ENCODE measurements around the gene NTSR1.
A peak's percentile ranks its signal among the peaks of the same experiment; 100 is the strongest.

Gene NTSR1

GRCh38 chr20:62795023-62795761, 86.6 kb downstream of the NTSR1 start:
- Mint-ChIP-seq H3K27ac (ENCODE audit: low read depth) (peak overlapping the region; percentile 95), H3K27me3 (no peaks in the 10 kb centered on the region), H3K4me1 (peaks cover 41% of the 10 kb centered on the region), H3K36me3 (ENCODE audit: insufficient read depth) (peaks cover 40% of the 10 kb centered on the region), H3K9me3 (no peaks in the 10 kb centered on the region), H3K4me3 (peak overlapping the region; percentile 84)
- DNase-seq (ENCODE audit: low spot score in 2 of 2) (peak; percentile 28 to 39), ATAC-seq (replicated peaks; ENCODE audit: extremely low read depth, poor library complexity, severe bottlenecking) (no peak)

- no peak for ATAC-seq (replicated peaks; ENCODE audit: extremely low read depth, poor library complexity, severe bottlenecking)
- H3K9me3 Mint-ChIP-seq: no peaks in the 10 kb centered on the region
- H3K4me1 Mint-ChIP-seq: peaks cover 35% of the 10 kb centered on the region
- no peaks in the 10 kb centered on the region for H3K27me3 Mint-ChIP-seq
- peak overlapping the region; percentile 80 for H3K4me3 Mint-ChIP-seq
- peak overlapping the region; percentile 42 for H3K27ac Mint-ChIP-seq (ENCODE audit: low read depth)
- no peak for DNase-seq (ENCODE audit: low spot score in 2 of 2)
- peaks cover 40% of the 10 kb centered on the region for H3K36me3 Mint-ChIP-seq (ENCODE audit: insufficient read depth)
Measured at GRCh38 chr20:62796699-62797491, 88.3 kb downstream of the NTSR1 start.

- ATAC-seq (replicated peaks; ENCODE audit: extremely low read depth, poor library complexity, severe bottlenecking) (no peak), DNase-seq (ENCODE audit: low spot score in 2 of 2) (no peak)
- H3K27me3 Mint-ChIP-seq: no peaks in the 10 kb centered on the region
- H3K27ac Mint-ChIP-seq (ENCODE audit: low read depth): peak overlapping the region; percentile 42
- peak overlapping the region; percentile 80 for H3K4me3 Mint-ChIP-seq
- H3K9me3 Mint-ChIP-seq: no peaks in the 10 kb centered on the region
- peaks cover 37% of the 10 kb centered on the region for H3K36me3 Mint-ChIP-seq (ENCODE audit: insufficient read depth)
- peaks cover 31% of the 10 kb centered on the region for H3K4me1 Mint-ChIP-seq
Measured at GRCh38 chr20:62797671-62798532, 89.3 kb downstream of the NTSR1 start.

- Mint-ChIP-seq H3K27me3 (no peaks in the 10 kb centered on the region), H3K4me1 (peaks cover 25% of the 10 kb centered on the region), H3K9me3 (no peaks in the 10 kb centered on the region), H3K36me3 (ENCODE audit: insufficient read depth) (peaks cover 31% of the 10 kb centered on the region), H3K27ac (ENCODE audit: low read depth) (no peak overlapping the region), H3K4me3 (no peak overlapping the region)
- ATAC-seq (replicated peaks; ENCODE audit: extremely low read depth, poor library complexity, severe bottlenecking) (no peak), DNase-seq (ENCODE audit: low spot score in 2 of 2) (no peak)
Measured at GRCh38 chr20:62799036-62799435, 90.4 kb downstream of the NTSR1 start.

- Mint-ChIP-seq H3K36me3 (ENCODE audit: insufficient read depth) (peaks cover 31% of the 10 kb centered on the region), H3K27ac (ENCODE audit: low read depth) (no peak overlapping the region), H3K4me1 (peaks cover 29% of the 10 kb centered on the region), H3K27me3 (no peaks in the 10 kb centered on the region), H3K4me3 (no peak overlapping the region), H3K9me3 (no peaks in the 10 kb centered on the region)
- DNase-seq (ENCODE audit: low spot score in 2 of 2): no peak
- ATAC-seq (replicated peaks; ENCODE audit: extremely low read depth, poor library complexity, severe bottlenecking): no peak
Measured at GRCh38 chr20:62799459-62799858, 90.8 kb downstream of the NTSR1 start.

GRCh38 chr20:62799873-62800272, 91.2 kb downstream of the NTSR1 start:
- H3K36me3 Mint-ChIP-seq (ENCODE audit: insufficient read depth): peaks cover 30% of the 10 kb centered on the region
- H3K27me3 Mint-ChIP-seq: no peaks in the 10 kb centered on the region
- H3K9me3 Mint-ChIP-seq: no peaks in the 10 kb centered on the region
- DNase-seq (ENCODE audit: low spot score in 2 of 2): no peak
- no peak overlapping the region for H3K4me3 Mint-ChIP-seq
- H3K27ac Mint-ChIP-seq (ENCODE audit: low read depth): no peak overlapping the region
- ATAC-seq (replicated peaks; ENCODE audit: extremely low read depth, poor library complexity, severe bottlenecking): no peak
- peaks cover 32% of the 10 kb centered on the region for H3K4me1 Mint-ChIP-seq

GRCh38 chr20:62800314-62801259, 92.0 kb downstream of the NTSR1 start:
- DNase-seq (ENCODE audit: low spot score in 2 of 2): no peak
- Mint-ChIP-seq H3K4me3 (no peak overlapping the region), H3K4me1 (peaks cover 32% of the 10 kb centered on the region), H3K36me3 (ENCODE audit: insufficient read depth) (peaks cover 26% of the 10 kb centered on the region), H3K9me3 (no peaks in the 10 kb centered on the region), H3K27me3 (no peaks in the 10 kb centered on the region), H3K27ac (ENCODE audit: low read depth) (no peak overlapping the region)
- ATAC-seq (replicated peaks; ENCODE audit: extremely low read depth, poor library complexity, severe bottlenecking): no peak

GRCh38 chr20:62801284-62802010, 92.8 kb downstream of the NTSR1 start:
- H3K9me3 Mint-ChIP-seq: no peaks in the 10 kb centered on the region
- no peak for ATAC-seq (replicated peaks; ENCODE audit: extremely low read depth, poor library complexity, severe bottlenecking)
- no peaks in the 10 kb centered on the region for H3K27me3 Mint-ChIP-seq
- H3K4me3 Mint-ChIP-seq: no peak overlapping the region
- H3K27ac Mint-ChIP-seq (ENCODE audit: low read depth): no peak overlapping the region
- DNase-seq (ENCODE audit: low spot score in 2 of 2): no peak
- peaks cover 29% of the 10 kb centered on the region for H3K36me3 Mint-ChIP-seq (ENCODE audit: insufficient read depth)
- peaks cover 32% of the 10 kb centered on the region for H3K4me1 Mint-ChIP-seq

- ATAC-seq (replicated peaks; ENCODE audit: extremely low read depth, poor library complexity, severe bottlenecking) (no peak), DNase-seq (ENCODE audit: low spot score in 2 of 2) (no peak)
- Mint-ChIP-seq H3K27ac (ENCODE audit: low read depth) (no peak overlapping the region), H3K9me3 (no peaks in the 10 kb centered on the region), H3K27me3 (no peaks in the 10 kb centered on the region), H3K4me3 (no peak overlapping the region), H3K4me1 (peaks cover 36% of the 10 kb centered on the region), H3K36me3 (ENCODE audit: insufficient read depth) (peaks cover 29% of the 10 kb centered on the region)
Measured at GRCh38 chr20:62802026-62802712, 93.5 kb downstream of the NTSR1 start.

GRCh38 chr20:62804021-62804626, 95.5 kb downstream of the NTSR1 start:
- Mint-ChIP-seq H3K27me3 (no peaks in the 10 kb centered on the region), H3K9me3 (no peaks in the 10 kb centered on the region), H3K36me3 (ENCODE audit: insufficient read depth) (peaks cover 31% of the 10 kb centered on the region), H3K4me1 (peaks cover 27% of the 10 kb centered on the region), H3K4me3 (peak overlapping the region; percentile 95), H3K27ac (ENCODE audit: low read depth) (peak overlapping the region; percentile 97)
- DNase-seq (ENCODE audit: low spot score in 2 of 2) (no peak), ATAC-seq (replicated peaks; ENCODE audit: extremely low read depth, poor library complexity, severe bottlenecking) (peak; percentile 45)

All from central memory CD8-positive, alpha-beta T cell (primary cell).